Measurements from ENCODE around the gene SIX2. TPM values are rescaled to one million over a fixed set of nuclear protein-coding genes. Genes with fewer than 3 reads are reported as not detected.

Gene SIX2
- total RNA-seq, 4 donors from 2014 or later, result 0.14 to 0.32 TPM; not detected in 2

DNA sequence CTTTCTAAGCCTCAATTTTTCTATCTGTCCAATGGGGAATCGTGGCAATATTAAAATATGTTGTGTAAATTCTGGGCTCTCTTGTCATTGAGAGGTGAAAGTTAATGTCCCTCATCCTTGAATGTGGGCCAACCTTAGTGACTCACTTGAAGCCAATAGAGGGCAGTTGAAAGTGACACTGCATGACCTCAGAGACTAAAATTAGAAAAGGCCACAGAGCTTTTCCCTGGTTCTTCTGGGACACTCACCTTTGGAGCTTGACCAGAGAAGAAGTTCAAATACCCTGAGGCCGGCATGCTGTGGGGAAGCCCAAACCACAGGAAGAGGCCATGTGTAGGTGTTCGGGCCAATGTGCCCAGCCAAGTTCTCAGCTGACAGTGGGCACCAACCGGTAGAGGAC, 24.1 kb upstream of the SIX2 start:
- 72 to 100% methylated on average over 1 to 4 of the region's 4 CpGs for WGBS, 2 donors (ENCODE audit: low coverage in 1 of 2)
- Histone ChIP-seq H3K9me3 (no peaks in the 10 kb centered on the region), H3K27me3 (peaks cover 11% of the 10 kb centered on the region), H3K36me3 (no peaks in the 10 kb centered on the region), H3K27ac (no peak overlapping the region), H3K4me1 (no peaks in the 10 kb centered on the region), H3K4me3 (no peak overlapping the region)
- no peak for TF ChIP-seq POLR2AphosphoS5 (IDR thresholded peaks at IDR 0.05)
- TF ChIP-seq, protein P1, sequence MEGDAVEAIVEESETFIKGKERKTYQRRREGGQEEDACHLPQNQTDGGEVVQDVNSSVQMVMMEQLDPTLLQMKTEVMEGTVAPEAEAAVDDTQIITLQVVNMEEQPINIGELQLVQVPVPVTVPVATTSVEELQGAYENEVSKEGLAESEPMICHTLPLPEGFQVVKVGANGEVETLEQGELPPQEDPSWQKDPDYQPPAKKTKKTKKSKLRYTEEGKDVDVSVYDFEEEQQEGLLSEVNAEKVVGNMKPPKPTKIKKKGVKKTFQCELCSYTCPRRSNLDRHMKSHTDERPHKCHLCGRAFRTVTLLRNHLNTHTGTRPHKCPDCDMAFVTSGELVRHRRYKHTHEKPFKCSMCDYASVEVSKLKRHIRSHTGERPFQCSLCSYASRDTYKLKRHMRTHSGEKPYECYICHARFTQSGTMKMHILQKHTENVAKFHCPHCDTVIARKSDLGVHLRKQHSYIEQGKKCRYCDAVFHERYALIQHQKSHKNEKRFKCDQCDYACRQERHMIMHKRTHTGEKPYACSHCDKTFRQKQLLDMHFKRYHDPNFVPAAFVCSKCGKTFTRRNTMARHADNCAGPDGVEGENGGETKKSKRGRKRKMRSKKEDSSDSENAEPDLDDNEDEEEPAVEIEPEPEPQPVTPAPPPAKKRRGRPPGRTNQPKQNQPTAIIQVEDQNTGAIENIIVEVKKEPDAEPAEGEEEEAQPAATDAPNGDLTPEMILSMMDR (IDR thresholded peaks at IDR 0.05), result no peak
- no peak for TF ChIP-seq POLR2A (IDR thresholded peaks at IDR 0.05)
- no peak for TF ChIP-seq EP300 (IDR thresholded peaks at IDR 0.05; ENCODE audit: low read depth)
- DNase-seq, result no peak
- in situ Hi-C loops (cut with MboI; ENCODE audit: low pct_ligation_motif_present in 1 of 4, low pct_unique_long_range_greater_than_20kb in 1 of 4, low sequenced_read_pairs in 3 of 4), result no loop called here
- intact Hi-C loops (cut with DNase I; ENCODE audit: low total_unique reads), result no loop called here

DNA sequence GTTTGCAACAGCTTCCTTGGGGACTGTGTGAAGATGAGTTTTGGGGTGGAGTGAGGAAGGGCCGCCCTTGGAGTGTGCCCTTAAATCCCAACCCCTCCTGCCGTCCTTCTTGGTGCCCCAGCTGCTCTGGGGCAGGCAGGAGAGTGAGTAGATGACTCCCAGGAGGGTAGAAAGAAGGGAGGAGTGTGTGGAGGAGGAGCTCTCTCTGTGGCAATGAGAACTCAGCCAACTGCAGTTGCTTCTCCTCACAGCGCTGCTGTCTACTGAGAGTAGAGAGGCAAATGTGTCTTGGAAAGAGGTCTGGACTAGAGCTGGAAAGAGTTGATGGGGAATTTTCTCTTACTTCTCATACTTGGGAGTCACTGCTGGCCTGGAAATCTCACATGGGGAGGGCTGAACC, 21.8 kb upstream of the SIX2 start:
- no peak for TF ChIP-seq POLR2AphosphoS5 (IDR thresholded peaks at IDR 0.05)
- TF ChIP-seq POLR2A (IDR thresholded peaks at IDR 0.05), result no peak
- no peak for TF ChIP-seq EP300 (IDR thresholded peaks at IDR 0.05; ENCODE audit: low read depth)
- TF ChIP-seq, protein P1 (IDR thresholded peaks at IDR 0.05), result no peak
- Histone ChIP-seq H3K9me3 (no peaks in the 10 kb centered on the region), H3K36me3 (no peaks in the 10 kb centered on the region), H3K27me3 (peaks cover 11% of the 10 kb centered on the region), H3K27ac (no peak overlapping the region), H3K4me1 (no peaks in the 10 kb centered on the region), H3K4me3 (no peak overlapping the region)
- intact Hi-C loops (cut with DNase I; ENCODE audit: low total_unique reads), result no loop called here
- in situ Hi-C loops (cut with MboI; ENCODE audit: low pct_ligation_motif_present in 1 of 4, low pct_unique_long_range_greater_than_20kb in 1 of 4, low sequenced_read_pairs in 3 of 4), result no loop called here
- no peak for DNase-seq
- WGBS, 2 donors (ENCODE audit: low coverage in 1 of 2), result 74% methylated on average over 3 of the region's 3 CpGs; no CpG with 5 or more reads in 1 of the 2 donors

DNA sequence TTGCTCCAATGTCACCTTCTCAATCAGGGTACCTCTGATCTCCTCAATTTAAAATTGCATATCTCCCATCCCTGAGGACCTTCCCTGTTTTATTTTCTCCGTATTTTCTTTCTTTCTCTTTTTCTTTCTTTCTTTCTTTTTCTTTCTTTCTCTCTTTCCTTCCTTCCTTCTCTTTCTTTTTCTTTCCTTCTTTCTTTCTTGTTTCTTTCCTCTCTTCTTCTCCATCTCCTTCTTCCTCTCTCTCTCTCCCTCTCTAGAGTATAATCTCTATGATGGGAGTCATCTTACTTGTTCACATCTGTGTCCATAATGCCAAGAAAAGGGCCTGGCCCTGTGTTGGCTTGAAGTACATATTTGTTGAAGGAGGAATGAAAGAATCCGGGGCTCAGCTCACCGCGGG, 21.3 kb upstream of the SIX2 start:
- H3K9me3 ChIP-seq, result no peaks in the 10 kb centered on the region
- H3K4me1 ChIP-seq, result no peaks in the 10 kb centered on the region
- TF ChIP-seq, protein P1 (IDR thresholded peaks at IDR 0.05), result no peak
- TF ChIP-seq POLR2A (IDR thresholded peaks at IDR 0.05), result no peak
- TF ChIP-seq EP300 (IDR thresholded peaks at IDR 0.05; ENCODE audit: low read depth), result no peak
- no peak for TF ChIP-seq POLR2AphosphoS5 (IDR thresholded peaks at IDR 0.05)
- WGBS, 2 donors (ENCODE audit: low coverage in 1 of 2), result 86 to 91% methylated on average over 4 of the region's 4 CpGs
- H3K36me3 ChIP-seq, result no peaks in the 10 kb centered on the region
- no peak for DNase-seq
- no peak overlapping the region for H3K27ac ChIP-seq
- intact Hi-C loops (cut with DNase I; ENCODE audit: low total_unique reads) (no loop called here), in situ Hi-C loops (cut with MboI; ENCODE audit: low pct_ligation_motif_present in 1 of 4, low pct_unique_long_range_greater_than_20kb in 1 of 4, low sequenced_read_pairs in 3 of 4) (no loop called here)
- peaks cover 11% of the 10 kb centered on the region for H3K27me3 ChIP-seq
- no peak overlapping the region for H3K4me3 ChIP-seq

DNA sequence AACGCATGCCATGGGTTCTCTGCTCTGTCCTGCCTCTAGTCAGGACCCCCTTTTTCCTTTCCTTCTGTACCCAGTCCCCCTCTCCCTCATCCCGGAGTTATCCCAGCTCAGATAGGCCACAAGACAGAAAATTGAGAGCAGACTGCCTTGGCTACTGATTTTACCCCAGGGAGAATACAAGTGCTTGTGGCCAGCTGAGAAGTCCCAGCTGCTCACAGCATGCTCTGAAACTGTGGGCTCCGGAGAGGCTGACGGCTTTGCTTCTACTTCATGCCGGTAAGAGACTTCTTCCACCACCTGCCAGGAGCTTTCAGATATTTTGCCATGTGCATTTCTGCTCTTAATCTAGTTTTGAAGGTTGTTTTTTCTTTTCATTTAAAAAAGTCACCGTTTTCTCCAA, 20.0 kb upstream of the SIX2 start:
- Histone ChIP-seq H3K27ac (no peak overlapping the region), H3K4me3 (no peak overlapping the region), H3K27me3 (peaks cover 11% of the 10 kb centered on the region), H3K36me3 (no peaks in the 10 kb centered on the region), H3K9me3 (no peaks in the 10 kb centered on the region), H3K4me1 (no peaks in the 10 kb centered on the region)
- DNase-seq, result no peak
- intact Hi-C loops (cut with DNase I; ENCODE audit: low total_unique reads) (no loop called here), in situ Hi-C loops (cut with MboI; ENCODE audit: low pct_ligation_motif_present in 1 of 4, low pct_unique_long_range_greater_than_20kb in 1 of 4, low sequenced_read_pairs in 3 of 4) (no loop called here)
- TF ChIP-seq POLR2AphosphoS5 (IDR thresholded peaks at IDR 0.05), result no peak
- WGBS, 2 donors (ENCODE audit: low coverage in 1 of 2), result 58 to 68% methylated on average over 2 to 6 of the region's 6 CpGs

DNA sequence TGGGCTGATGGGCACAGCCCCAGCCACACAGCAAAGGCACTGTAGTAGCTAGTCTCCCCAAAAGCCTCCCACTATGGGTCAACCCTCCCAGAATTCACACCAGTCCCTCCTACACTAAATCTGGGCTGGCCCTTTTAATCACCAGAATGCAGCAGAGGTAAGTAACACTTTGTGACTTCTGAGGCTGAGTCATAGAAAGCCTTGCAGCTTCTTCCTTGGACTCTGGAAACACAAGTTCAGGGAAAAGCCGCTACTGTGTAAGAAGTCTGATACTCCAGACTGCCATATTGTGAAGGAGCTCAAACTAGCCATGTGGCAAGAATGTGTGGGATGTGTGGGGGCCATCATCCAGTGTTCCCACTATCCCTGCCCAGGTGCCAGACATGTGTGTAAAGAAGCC, 19.0 kb upstream of the SIX2 start:
- DNase-seq, result no peak
- WGBS, 2 donors (ENCODE audit: low coverage in 1 of 2), result 87% methylated on average over 1 of the region's 1 CpG; no CpG with 5 or more reads in 1 of the 2 donors
- no peaks in the 10 kb centered on the region for H3K36me3 ChIP-seq
- H3K4me3 ChIP-seq, result no peak overlapping the region
- intact Hi-C loops (cut with DNase I; ENCODE audit: low total_unique reads) (no loop called here), in situ Hi-C loops (cut with MboI; ENCODE audit: low pct_ligation_motif_present in 1 of 4, low pct_unique_long_range_greater_than_20kb in 1 of 4, low sequenced_read_pairs in 3 of 4) (no loop called here)
- peaks cover 11% of the 10 kb centered on the region for H3K27me3 ChIP-seq
- TF ChIP-seq POLR2A (IDR thresholded peaks at IDR 0.05), result no peak
- TF ChIP-seq, protein P1 (IDR thresholded peaks at IDR 0.05), result no peak
- no peak for TF ChIP-seq POLR2AphosphoS5 (IDR thresholded peaks at IDR 0.05)
- no peak for TF ChIP-seq EP300 (IDR thresholded peaks at IDR 0.05; ENCODE audit: low read depth)
- H3K9me3 ChIP-seq, result no peaks in the 10 kb centered on the region
- no peak overlapping the region for H3K27ac ChIP-seq
- H3K4me1 ChIP-seq, result no peaks in the 10 kb centered on the region
